Urinary bladder (tissue), 4 donors: Measurements from ENCODE around the gene PDZRN3. TPM values are rescaled to one million over a fixed set of nuclear protein-coding genes. Genes with fewer than 3 reads are reported as not detected.

Experiments used
- DNase-seq: peaks from one replicate; pipeline ENCODE4 v3.0.0-alpha.2; 2015; ENCODE audit errors: extremely low spot score
- H3K27ac ChIP-seq: one replicate; pipeline ENCODE4 v1.5.1; 2013; ENCODE audit warnings: low read depth, mild to moderate bottlenecking, moderate library complexity
- H3K36me3 ChIP-seq: one replicate; pipeline ENCODE4 v1.6.1; 2013; ENCODE audit warnings: mild to moderate bottlenecking, moderate library complexity; ENCODE audit not compliant: insufficient read depth
- H3K4me1 ChIP-seq: one replicate; pipeline ENCODE4 v1.6.1; 2013; ENCODE audit warnings: mild to moderate bottlenecking, moderate library complexity; ENCODE audit not compliant: insufficient read depth
- H3K4me3 ChIP-seq: one replicate; pipeline ENCODE4 v1.5.1; 2013; ENCODE audit warnings: low read depth, low read length
- WGBS: extraction: QIAGEN DNeasy Blood & Tissue Kit; methylation state at CpG from one replicate; pipeline ENCODE4 v1.1.7; 2013; 5-methylcytosine and 5-hydroxymethylcytosine counted together
- polyA plus RNA-seq: library from polyadenylated mRNA; stranded (reverse); fragments of 200-250 nt; gene quantifications from one replicate; pipeline ENCODE4 v1.2.3, GENCODE V29; 2013
- total RNA-seq: library from RNA; depleted of rRNA; stranded (reverse); fragments of >200 nt; gene quantifications from one replicate; pipeline ENCODE4 v1.2.3, GENCODE V29; 2014
- donor health status: healthy with polysubstance abuse.
- donor health status: healthy.

The PDZRN3 gene
- total and polyA plus RNA-seq, 2 donors = 61.6 to 98.0 TPM

DNA sequence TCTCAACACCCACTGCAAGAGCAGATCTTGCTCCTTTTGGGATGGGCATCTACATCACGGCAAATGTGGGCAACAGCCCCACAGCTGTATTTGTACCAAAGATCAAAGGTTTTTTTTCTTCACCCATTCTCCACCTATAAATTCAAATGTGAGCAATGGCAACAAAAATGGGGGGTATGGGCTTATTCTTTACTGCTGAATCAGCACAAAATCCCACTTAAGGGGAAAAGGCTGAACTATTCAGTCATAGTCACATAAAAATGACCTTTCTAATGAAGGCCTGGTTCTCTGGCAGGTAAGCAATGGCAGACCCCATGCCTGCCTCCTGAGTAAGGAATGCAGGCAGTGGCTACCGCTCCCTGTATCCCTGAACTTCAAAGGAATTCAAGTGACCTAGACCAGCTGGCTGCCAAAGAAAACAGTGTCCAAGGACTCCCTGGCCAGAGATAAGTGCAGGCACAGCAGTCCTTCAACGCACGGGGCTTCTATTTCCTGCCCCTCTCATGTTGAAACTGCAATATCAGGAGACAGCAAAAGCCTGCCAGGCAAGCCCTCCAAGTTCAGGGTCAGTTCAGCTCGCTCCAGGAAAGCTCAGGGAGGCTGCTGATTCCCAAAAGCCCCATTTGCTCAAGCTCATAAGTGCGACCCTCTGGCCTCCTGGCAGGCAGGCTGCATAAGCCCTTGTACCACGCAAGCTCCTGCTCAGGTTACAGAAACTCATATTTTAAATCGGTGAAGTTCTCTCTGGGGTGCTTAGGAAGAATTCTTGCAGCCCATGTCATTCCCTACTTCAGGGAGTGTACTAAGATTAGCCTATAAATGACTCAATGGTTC lies 134.1 kb downstream of the PDZRN3 start:
- no peak overlapping the region for H3K4me3 ChIP-seq
- H3K27ac ChIP-seq = no peak overlapping the region
- no peak for DNase-seq
- no peaks in the 10 kb centered on the region for H3K4me1 ChIP-seq
- 48% methylated on average over 8 of the region's 8 CpGs for WGBS
- no peaks in the 10 kb centered on the region for H3K36me3 ChIP-seq

DNA sequence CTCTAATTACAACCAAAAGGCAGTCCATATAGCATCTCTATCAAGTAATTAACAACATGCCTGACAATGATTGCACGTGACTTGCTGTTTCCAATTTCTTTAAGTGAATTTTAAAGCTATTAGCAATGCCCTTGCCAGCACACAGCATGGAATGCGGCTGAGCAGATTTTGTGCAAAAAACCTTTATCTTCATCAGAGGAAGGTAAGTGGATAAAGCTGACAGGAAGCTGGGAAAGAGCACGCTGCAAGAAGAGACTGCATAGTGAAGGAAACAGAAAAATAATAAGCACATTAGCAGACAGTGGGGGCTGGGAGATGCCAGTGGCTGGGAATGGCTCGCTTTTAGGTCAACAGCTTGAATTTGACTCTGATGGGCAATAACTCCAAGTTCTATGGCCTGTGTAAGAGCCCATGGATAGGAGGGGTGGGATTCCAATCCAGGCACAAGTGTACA lies 138.8 kb downstream of the PDZRN3 start:
- no peak for DNase-seq
- H3K4me1 ChIP-seq = no peaks in the 10 kb centered on the region
- H3K27ac ChIP-seq = no peak overlapping the region
- no peaks in the 10 kb centered on the region for H3K36me3 ChIP-seq
- H3K4me3 ChIP-seq = no peak overlapping the region
- WGBS = 75% methylated on average over 4 of the region's 4 CpGs

DNA sequence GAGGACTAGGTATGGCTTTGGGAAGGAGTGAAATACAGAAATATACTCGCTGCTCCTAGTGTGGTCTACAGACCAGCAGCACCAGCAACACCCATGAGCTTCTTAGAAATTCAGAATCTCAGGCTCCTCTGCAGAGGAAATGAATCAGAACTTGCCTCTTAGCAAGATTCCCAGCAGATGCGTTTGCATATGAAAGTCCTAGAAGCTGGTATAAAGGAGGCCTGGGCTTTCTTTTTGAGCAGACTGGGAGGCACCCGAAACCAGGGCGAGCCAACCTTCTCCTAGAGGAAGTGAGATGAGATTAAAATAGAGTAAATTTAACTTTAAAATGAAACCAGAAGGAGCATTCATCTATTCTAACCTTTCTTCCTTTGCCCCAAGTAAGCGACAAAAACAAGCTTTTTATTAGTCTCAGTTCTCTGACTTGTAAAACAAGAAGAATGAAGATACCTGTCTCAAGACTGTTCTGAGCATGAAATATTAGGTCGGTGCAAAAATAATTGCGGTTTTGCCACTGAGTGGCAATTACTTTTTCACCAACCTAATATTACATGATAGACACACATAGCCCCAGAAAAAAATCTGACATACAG lies 140.0 kb downstream of the PDZRN3 start:
- no peak overlapping the region for H3K27ac ChIP-seq

DNA sequence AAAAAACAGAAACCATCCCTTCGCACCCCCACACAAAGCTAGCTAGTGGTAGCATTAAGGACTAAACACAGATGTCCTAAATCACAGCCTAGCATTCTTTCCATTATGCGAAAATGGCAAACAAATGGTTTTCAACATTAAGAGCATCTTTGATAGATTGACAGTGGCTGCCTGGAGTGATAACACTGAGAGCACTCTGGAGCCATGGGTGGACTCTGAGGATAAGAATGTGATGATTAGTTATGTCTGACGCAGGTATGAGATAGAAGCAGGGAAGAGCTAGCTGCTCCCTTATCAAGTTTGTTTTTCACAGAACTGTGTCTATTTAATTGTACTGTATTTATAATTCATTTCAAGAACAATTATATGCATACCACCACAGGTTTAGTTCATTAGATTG lies 142.9 kb downstream of the PDZRN3 start:
- 92% methylated on average over 3 of the region's 3 CpGs for WGBS
- Histone ChIP-seq H3K36me3 (no peaks in the 10 kb centered on the region), H3K27ac (no peak overlapping the region), H3K4me3 (no peak overlapping the region), H3K4me1 (no peaks in the 10 kb centered on the region)
- DNase-seq = no peak

More for the DNA sequence above, 140.0 kb downstream of the PDZRN3 start:
- no peaks in the 10 kb centered on the region for H3K36me3 ChIP-seq
- WGBS = 72% methylated on average over 7 of the region's 7 CpGs
- H3K4me1 ChIP-seq = no peaks in the 10 kb centered on the region
- DNase-seq = no peak
- no peak overlapping the region for H3K4me3 ChIP-seq

DNA sequence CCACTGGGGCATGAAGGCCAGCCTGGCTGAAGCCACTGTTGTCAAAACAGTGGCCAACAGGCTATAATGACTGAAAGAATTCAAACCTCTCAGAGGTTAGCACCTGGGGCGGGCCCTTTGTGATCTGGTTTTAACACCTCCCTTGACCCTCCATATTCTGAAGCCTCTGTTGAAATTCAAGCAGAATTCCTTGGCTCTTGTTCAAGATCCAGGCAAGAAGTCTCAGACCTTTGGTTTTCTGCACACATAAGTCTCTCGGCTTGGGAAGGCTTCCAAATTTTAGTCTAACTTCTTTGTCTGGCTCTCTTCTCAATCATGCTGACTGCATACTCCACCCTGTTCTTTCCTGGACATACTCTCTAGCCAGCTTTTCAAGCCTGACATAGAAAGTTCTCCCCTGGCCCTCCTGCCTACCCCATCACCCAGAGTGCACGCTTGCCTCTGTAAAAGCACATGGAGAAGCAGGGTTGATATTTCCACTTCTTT lies 144.5 kb downstream of the PDZRN3 start:
- DNase-seq = no peak
- H3K36me3 ChIP-seq = no peaks in the 10 kb centered on the region
- H3K4me1 ChIP-seq = no peaks in the 10 kb centered on the region
- 79% methylated on average over 3 of the region's 3 CpGs for WGBS
- no peak overlapping the region for H3K4me3 ChIP-seq
- no peak overlapping the region for H3K27ac ChIP-seq

DNA sequence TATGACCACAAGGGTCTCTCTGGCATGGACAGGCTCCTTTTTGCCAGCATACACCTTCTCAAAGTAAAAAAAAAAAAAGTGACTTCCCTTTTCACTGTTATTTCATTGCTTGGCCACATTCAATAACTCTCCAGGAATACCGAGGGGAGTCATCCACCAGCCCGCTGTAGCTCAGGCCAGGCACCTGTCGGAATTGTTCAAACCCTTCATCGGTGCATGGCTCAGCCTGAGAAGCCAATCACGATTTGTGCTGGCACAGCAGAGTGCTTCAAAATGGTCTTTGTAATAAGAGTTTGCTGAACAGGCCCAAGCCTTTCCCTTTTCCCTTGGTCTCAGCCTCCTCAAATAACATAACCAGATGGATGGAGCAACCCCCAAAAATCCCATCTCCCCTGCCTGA lies 145.4 kb downstream of the PDZRN3 start:
- no peaks in the 10 kb centered on the region for H3K4me1 ChIP-seq
- H3K27ac ChIP-seq = no peak overlapping the region

DNA sequence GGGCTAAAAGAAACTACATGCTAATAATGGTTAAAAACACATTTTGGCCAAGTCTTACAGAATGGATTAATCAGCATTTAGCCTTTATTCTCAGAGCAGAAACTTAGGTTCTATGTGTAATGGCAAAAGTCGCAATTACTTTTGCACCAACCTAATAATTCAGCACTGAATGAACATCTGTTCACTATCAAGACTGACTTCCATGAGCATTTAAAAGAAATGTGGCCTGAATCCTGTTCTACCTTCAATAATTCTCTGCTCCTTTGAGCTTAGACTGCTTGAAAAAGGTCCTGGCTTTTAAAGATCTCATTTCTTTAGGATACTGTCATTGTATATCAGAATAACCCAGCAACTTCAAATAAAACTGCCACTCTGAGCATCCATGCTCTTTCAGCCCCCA lies 145.9 kb downstream of the PDZRN3 start:
- Histone ChIP-seq H3K4me3 (no peak overlapping the region), H3K27ac (no peak overlapping the region), H3K4me1 (no peaks in the 10 kb centered on the region), H3K36me3 (no peaks in the 10 kb centered on the region)
- no peak for DNase-seq
- 71% methylated on average over 1 of the region's 1 CpG for WGBS

More for the DNA sequence above, 145.4 kb downstream of the PDZRN3 start:
- Histone ChIP-seq H3K36me3 (no peaks in the 10 kb centered on the region), H3K4me3 (no peak overlapping the region)
- no peak for DNase-seq
- 91% methylated on average over 5 of the region's 5 CpGs for WGBS

DNA sequence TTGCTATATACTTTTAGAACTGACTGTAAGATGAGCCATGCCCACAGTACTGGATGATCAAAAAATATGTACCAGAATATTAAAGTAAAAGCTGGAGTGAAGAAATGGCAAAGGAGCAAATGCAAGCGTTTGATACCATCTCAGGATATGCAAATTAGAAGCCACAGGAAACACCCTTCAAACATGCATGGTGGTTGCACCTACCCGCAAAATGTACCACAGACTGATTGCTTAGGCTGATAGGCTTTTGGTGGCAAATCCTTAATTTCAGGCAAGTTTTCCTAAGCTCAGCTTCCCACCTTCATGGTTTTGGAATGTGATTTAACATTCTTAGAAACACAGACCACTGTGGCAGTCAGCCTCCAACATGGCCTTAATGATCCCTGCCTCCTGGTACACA lies 149.0 kb downstream of the PDZRN3 start:
- Histone ChIP-seq H3K4me1 (no peaks in the 10 kb centered on the region), H3K27ac (no peak overlapping the region), H3K4me3 (no peak overlapping the region), H3K36me3 (no peaks in the 10 kb centered on the region)
- no peak for DNase-seq
- 83% methylated on average over 2 of the region's 2 CpGs for WGBS

DNA sequence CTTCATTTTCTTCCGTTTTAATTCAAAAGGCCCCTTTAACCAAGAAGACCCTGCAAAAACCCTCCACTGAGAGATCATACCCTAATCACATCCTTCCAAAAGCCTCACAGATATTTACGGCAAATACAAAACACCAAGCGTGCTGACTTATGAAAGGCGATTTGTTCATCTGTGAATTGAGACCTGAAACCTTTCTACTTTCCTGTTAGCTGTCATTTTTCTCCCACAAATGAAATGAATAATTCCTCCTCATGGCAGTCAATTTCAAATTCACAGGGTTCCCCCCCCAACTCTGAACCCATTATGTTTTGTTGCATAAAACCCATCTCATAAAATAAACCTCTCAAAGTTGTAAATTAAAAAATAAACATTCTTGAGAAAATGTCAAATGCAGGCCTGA lies 149.6 kb downstream of the PDZRN3 start:
- Histone ChIP-seq H3K36me3 (no peaks in the 10 kb centered on the region), H3K4me3 (no peak overlapping the region), H3K4me1 (no peaks in the 10 kb centered on the region), H3K27ac (no peak overlapping the region)
- no peak for DNase-seq
- 90% methylated on average over 4 of the region's 4 CpGs for WGBS

DNA sequence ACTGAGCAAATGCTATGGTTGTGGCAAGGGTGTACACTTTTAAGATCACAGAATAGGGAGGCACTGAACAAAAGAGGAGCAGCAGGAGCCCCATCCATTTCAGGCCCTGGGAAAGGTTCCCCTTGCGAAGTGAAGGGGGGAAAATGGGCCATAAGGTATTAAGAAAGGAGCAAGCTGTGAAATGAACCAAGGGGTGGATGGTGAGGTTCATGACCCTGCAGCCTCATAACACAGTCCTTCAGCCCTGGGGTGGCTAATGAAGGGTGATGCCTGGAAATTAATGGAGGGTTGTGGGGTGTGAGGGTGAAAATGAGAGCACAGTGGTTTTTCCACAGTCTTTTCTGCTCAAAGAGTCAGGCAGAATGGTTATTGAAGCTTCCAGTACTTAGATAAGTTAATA lies 150.1 kb downstream of the PDZRN3 start:
- Histone ChIP-seq H3K4me1 (no peaks in the 10 kb centered on the region), H3K27ac (no peak overlapping the region), H3K36me3 (no peaks in the 10 kb centered on the region), H3K4me3 (no peak overlapping the region)
- 96% methylated on average over 1 of the region's 1 CpG for WGBS
- no peak for DNase-seq

DNA sequence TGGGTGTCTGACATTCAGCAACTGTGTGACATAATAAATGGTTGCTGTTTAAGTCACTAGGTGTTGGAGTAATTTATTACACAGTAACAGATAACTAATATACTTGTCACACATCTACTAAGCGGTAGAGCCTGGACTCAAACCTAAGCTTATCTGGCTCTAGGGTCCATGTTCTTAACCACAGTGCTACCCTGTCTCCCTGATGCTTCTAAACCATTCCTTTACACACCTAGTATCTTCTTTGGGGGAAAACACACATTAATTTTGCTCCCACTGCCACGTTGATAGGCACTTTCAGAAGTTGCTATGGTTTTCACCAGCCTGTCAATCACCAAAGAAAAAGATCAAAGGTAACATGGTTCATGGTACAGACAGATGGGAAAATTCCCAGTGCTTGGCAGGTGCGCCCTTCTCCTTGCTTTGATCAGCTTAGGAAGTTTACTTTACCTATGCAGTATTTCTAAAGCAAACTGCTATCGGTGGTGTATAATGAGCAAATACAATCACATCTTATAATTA lies 150.8 kb downstream of the PDZRN3 start:
- no peak overlapping the region for H3K27ac ChIP-seq

DNA sequence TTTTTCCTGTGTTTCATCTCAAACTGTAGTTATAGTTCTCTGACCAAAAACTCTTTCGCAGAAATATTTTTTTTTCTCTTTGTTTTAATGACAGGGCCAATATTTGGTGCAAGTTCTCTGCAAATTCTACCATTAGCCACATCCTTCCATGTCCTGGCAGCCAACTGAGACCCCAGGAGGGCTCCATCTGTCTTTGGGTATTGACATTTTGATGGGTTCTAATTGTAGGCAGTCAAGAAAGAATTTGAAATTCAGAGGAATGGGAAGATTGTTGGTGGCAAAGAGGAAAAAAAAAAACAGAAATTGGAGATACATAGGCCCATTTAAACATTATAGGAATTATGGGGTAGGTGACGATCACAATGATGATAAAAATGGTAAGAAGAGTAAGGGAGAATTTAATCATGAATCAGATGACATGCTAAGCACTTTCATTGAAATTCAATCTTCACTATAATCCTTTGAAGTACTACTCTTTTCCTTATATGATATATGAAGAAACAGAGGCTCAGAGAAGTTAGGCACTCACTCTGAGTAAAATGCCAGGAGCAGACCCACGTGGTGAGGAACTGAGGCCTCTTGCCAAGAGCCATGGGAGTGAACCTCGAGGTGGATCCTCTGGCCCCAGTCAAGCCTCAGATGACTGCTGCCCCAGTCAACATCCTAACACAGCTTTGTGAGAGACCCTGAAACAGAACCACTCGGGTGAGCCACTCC lies 151.4 kb downstream of the PDZRN3 start:
- no peak overlapping the region for H3K27ac ChIP-seq
- no peaks in the 10 kb centered on the region for H3K4me1 ChIP-seq
- H3K4me3 ChIP-seq = no peak overlapping the region
- WGBS = 70% methylated on average over 5 of the region's 5 CpGs
- H3K36me3 ChIP-seq = no peaks in the 10 kb centered on the region
- no peak for DNase-seq

More for the DNA sequence above, 150.8 kb downstream of the PDZRN3 start:
- no peak for DNase-seq
- H3K4me1 ChIP-seq = no peaks in the 10 kb centered on the region
- H3K36me3 ChIP-seq = no peaks in the 10 kb centered on the region
- 80% methylated on average over 4 of the region's 4 CpGs for WGBS
- no peak overlapping the region for H3K4me3 ChIP-seq

DNA sequence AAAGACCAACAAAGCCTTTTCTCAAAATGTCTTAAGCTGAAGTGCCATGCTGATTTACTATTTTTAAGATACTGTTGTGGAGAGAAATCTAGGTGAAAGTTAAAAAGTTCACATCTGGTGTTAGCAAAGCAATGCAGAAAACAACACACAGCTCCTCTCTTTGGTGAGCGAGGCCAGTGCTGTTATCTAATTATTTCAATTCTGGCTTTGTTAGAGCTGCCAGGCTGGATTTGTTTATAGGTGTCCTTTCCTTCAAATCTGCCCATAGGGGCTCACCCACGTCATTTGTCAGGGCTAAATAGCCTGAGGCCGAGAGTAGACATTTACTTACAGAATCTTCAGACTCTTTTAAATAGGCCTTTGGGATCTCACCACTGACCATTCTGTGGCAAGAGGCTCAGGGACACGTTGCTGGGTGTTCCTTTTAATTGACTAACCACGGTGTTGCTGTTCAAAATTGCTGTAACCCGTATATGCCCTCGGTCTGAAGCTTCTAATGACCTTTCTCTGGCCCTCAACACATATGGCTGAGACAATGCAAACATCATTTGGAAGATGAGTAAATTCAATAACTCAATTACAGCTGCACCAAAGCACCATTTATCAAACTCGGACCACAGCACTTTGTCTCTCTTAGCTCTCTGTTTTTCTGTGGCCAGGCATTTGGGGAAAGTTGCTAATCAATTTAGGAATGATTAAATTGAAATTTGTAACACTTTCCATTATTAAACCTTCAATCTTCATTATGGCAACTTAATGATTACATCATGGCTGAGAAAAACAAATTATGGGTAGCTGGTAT lies 152.6 kb downstream of the PDZRN3 start:
- no peaks in the 10 kb centered on the region for H3K36me3 ChIP-seq
- DNase-seq = no peak
- H3K4me1 ChIP-seq = no peaks in the 10 kb centered on the region
- no peak overlapping the region for H3K4me3 ChIP-seq
- 58% methylated on average over 8 of the region's 8 CpGs for WGBS
- H3K27ac ChIP-seq = no peak overlapping the region
